Stimulated activated CD4-positive, alpha-beta T cell treated with anti-CD3 and anti-CD28 coated beads, Interleukin-2, amount 100 ng/mL, for 48 hours (primary cell): ENCODE data around the gene PRKN.
"Not testable (repeated sequence)": the region's sequence is repeated elsewhere in the genome, so short reads cannot be mapped to it uniquely, and the experiment has no call there.

Experiments
- DNase-seq, 2 donors: peaks; one replicate each; pipeline ENCODE4 v3.0.0-alpha.2; 2020

PRKN gene

DNA sequence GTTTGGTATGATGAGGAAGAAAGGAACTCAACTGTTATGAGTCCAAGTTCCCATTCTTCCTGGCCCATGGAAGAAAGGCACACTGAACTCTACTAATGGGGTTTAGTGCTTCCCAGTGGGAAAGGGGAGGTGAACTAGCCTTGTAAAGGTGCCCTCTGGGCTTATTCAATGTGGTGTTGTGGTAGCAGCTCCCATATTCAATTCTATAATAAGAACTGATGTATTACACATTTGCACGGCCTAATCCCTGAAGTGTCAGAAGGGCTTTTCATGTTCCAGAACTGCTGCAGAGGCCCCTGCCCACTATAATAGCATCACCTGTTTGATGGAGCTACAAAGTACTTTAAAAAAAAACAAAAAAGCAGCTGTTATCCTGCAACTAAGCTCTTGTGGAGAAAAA is 17.1 kb downstream of the PRKN start:
- no peak for DNase-seq

DNA sequence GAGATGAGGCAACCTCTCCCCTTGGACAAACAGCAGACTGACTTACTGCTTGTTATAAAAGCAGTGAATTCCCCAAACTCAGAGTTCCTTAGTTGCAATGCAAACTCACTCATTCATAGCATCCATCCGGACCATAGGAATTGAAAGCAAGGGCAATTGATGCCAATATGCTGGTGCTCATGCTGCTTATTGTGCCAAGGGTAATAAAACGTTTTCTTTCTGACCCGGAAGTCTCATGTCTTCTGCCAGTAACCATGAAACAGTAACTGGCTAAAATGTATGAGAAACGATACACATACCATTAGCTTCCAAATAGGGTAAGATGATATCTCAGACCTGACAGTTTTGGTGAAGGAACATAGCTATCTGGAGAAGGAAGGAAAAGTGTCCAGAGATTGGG is 18.1 kb downstream of the PRKN start:
- no peak for DNase-seq

DNA sequence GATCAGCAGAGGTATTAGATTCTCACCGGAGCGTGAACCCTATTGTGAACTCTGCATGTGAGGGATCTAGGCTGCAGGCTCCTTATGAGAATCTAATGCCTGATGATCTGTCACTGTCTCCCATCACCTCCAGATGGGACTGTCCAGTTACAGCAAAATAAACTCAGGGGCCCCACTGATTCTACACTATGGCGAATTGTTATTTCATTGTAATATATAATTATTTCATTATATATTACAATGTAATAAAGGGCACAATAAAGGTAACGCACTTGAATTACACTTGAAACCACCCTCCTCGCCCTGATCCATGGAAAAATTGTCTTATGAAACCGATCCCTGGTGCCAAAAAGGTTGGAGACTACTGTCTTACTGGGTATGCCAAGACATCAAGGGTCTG is 18.6 kb downstream of the PRKN start:
- no peak for DNase-seq

DNA sequence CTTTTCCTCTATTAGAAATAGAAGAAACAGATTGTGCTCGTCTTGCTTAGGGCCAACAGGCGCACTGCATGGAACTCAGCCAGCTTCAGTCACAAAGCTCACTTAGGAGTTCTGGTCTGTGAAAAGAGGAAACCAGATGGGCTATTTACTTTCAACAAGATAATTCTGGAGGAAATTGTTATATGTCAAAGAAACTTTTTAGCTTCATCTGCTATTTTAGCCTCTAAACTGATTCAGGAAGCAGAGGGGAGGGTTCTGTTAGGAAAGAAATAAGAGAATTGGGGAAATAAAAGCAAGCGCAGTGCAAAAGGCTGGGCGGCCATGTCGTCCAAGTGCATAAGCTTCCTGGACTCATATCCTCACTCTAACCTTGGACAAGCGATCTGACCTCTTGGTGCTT is 21.3 kb downstream of the PRKN start:
- DNase-seq = no peak

DNA sequence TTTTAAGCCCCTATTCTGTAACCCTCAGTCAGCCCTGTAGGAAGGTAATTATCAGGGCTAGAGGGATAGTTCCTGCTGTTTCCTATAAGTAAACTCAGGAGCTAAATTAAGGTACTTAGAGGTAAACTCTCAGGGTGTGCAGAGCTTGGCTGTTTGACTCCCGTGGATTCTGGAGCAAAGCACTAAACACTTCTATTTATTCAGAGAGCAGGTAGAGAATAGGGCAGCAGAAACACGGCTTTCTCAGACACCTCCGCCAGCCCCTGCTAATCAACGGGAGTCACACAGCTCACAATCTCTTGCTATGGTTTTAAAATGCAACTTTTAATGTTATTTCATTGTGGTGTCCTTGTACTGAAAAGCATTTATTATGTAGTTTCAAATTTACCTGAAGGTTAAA is 21.8 kb downstream of the PRKN start:
- DNase-seq = no peak

DNA sequence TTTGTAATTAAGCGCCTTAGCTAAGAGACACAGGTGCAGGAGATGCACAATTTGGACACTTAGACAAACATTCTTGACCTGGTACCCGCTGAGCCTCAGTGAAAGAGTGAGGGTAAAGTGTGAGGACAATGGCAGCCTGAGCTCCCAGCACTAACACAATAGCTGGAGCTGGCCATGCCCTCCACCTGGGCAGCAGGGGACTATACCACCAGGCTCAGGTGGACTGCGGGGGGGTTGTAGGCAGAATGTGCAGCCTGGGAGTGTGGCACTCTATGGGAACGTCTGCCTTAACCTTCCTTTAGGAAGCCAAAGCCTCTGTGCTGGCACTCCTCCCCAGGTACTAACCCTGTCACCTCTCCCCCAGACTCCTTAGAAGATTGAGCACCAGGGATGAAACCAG is 23.6 kb downstream of the PRKN start:
- DNase-seq = no peak

DNA sequence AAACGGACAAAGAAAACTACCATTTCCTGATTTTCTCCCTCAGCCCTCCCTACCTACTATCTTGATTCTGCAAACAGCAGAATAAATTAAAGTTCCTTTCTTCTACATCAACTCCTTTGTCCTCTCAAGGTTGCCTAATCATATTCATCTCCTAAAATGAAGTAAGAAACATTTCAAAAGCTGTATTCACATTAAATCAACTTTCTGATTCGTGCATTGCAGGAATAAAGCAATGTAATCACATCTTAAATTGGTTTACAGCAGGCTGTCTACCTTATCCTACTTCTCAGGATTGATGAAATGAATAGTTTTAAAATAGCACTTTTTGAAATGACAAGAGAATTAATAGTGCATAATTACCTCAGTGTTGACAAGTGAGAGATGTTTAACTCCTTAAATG is 25.1 kb downstream of the PRKN start:
- DNase-seq = no peak

DNA sequence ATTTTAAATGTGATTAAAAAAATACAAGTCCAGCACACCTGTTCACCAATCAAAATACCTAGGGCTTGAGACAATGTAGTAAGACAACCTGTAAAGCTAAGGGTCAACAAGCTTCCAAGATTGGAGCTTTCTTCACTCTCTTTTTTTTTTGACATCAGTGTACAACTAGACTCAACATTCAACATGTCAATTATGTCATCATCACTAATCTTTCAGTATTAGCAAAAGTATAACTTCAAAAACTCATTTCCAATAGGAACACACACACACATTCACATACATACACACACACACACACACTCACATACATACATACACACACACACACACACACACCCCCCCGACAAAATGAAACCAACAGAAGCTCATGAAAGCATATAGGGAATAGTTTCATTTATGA is 26.0 kb downstream of the PRKN start:
- no peak for DNase-seq

DNA sequence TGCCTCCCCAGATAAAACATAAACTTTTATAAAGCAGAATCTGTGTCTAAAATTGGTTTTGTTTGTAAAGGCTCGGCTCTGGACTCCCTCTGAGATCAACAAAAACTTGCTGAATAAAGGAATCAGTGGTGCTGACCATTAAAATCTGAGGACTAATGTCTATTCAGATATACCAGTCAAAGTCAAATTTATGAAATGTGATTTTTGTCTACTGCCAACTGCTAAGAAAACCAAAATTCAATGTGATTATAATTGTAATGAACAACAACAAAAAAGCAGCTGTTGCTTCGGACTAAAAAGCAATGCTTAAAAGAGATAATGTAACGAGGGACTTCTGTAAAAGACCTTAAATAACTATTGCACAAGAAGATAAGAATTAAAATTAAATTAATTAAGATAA is 26.6 kb downstream of the PRKN start:
- DNase-seq = no peak

DNA sequence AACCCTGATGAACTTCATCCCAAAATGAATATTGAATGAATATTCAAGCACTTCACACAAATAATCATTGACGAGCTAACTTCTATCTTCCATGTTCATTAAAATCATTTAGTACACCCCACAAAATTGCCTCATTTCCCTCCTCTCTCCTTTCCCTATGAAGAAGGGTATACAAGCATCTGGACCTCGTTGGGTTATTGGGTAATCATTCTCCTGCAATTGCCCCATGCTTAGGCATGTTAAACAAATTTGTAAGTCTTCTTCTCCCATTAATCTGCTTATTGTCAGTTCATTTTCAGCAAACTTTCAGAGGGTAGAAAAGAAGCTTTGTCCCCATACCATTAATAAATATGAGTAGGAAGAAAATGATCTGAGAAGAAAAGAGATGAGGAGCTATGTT is 27.6 kb downstream of the PRKN start:
- no peak for DNase-seq

DNA sequence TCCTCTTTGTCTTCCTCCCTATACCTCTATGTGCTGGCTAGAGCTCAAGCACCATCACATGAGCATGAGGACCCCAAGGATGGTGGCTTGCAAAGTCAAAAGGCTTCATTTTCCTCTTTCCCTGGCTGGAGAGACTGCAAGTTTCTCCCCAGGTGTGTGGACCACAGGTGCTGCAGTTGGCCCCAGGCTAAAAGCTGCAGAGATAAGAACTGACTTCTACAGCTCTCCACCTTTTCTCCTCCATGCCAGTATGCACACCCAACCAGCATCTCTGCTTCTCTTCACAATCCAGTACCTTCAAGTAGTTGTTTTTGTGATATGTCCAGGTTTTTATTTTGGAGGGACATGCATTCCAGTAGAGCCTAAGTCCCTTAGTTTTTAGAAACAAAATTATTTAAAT is 29.1 kb downstream of the PRKN start:
- DNase-seq = no peak

DNA sequence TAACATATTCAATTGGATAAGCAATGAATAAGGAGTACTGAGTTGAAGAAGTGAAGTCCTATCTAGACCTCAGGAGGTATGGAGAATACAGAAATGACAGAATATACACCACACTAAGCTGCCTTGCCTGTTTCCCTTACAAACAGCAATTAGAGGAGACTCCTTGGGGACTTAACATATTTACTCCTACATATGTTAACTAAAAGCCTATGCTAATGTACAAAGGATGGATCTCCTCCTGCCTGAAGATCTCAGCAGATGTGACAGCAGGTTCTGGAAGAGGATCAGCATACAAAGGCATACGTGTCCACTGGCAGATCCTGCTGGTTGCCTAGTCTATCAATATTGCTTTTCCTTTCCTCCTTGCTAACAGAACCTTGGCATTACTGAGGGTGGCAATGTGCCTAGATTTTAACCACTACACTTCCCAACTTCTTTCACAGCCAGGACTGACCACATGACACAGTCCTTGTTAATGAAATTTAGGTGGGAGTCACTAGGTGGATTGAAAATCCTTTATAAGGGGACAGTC is 29.6 kb downstream of the PRKN start:
- DNase-seq = no peak

DNA sequence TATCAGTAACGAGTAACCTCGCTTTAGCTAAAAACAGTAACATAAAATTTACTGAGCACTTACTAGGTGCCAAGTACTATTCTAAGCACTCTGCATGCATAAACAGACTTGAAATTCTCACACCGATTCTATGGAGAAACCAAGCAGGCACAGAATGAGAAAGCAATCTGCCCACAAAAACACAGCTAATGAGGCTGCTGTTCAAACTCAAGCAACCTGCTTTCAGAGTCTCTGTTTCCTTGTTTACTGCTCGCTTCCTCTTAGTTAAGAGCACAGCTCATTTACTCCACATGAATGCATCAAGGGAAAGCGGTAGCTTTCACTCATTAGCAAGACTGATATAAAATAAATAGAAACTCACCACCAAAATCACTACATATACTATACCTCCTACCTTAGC is 37.4 kb downstream of the PRKN start:
- no peak for DNase-seq

DNA sequence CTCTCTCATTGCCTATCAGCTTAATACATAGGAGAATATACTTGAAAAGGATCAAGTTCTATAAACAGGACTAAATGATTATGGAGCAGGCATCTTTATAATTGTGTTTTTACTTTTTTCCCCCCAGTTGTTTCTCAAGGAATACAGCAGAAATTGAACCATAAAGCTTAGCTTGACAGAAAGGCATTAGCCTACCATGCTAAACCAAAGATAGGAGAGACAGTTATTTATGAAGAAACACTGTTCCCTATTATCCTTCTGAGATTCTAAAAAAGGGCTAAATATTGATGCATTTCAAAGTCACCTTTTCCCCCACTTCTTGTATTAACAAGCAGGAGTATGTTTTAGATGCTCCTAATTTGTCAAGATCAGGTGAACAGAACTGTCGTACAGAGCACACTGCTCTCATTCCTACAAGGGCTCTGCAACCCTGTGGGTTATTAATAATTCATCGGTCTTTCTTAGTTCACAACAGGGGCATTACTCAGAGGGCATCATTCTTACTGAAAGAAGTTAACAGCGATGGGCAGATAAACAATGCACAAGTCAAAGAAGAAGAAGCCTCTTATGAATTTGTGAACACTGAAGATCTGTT is 38.7 kb downstream of the PRKN start:
- no peak for DNase-seq

DNA sequence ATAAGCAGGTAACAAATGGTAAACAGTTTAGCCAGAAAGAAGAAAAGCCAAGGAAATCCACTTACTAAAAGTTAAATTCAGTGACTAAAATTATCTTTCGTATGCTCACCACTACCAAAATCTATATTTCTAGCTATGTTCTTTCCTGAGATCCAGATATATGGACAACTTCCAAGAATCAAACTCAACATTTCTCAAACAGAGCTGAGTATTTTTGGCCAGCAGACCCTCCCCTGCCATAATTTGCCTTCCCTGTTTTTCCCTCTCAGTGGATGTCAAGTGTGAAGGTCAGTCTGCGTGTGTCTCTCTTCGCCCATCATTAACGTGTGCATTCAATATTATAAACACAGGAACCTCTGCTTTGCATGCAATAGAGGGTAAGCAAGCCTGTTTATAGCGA is 42.0 kb downstream of the PRKN start:
- DNase-seq = no peak

DNA sequence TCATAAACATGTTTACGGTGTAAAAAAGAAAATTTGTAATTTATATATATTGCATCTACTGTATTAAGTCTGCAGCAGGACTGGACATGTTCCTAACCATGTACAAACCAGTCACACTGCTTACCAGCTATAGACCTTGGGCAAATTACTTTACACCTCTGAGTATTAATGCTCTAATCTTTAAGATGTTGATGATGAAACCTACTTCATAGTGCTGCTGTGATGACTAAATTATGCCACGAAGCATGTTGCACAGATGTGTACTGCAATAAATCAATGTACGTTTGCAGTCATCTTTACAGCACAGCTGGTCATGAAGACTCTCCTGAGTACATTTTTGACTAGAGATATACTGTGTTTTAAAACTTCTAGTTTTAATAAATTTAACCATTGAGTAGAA is 42.6 kb downstream of the PRKN start:
- no peak for DNase-seq

DNA sequence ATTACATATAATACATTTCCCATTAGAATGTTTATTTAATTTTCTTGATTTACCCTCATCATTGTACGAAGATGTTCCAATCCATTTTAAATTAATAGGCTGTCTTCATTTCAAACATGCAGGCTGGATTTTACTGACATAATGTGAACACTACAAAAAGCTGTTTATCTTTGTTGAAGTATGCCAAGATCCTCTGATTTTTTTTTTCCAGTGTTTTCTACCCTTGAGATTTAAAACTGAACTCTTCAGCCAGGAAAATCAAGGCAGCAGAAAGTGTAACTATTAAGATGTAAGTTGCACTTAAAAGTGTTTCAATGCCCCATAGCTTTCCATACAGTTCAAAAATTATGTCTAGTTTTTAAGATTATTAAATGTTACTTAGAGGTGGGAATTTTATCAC is 43.5 kb downstream of the PRKN start:
- DNase-seq = no peak

DNA sequence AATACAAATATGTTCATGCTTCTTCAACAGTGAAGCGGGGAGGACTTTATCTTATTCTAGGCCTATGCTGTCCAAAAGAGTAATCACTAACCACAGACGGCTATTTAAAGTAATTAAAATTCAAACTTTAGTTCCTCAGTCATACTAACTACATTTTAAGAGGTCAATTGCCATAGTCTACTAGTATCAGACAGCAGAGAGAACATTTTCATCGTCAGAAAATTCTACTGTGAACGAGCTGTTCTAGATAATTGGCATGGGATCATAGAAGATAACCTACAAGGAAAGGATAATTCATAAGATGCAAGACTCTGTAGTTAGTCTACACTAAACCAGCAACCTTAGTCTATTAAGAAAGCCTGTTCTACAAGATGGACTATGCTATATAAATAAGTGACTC is 44.4 kb downstream of the PRKN start:
- DNase-seq = no peak

DNA sequence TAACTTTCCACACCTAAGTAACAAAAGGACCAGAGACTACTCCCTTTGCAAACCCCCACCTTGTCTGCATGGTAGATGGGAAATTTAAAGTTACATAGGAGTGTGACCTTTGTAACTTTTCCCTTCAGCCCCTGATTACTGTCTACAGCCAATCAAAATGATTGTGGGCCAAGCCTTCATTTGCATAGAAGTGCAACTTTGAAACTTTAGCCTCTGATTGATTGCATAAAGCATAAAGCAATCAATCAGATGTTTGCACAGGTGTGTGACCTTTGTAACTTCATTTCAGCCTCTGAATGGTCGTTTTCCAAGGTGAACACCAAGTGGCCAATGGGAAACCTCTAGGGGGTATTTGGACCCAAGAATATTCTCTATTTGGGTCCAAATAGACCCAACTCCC is 46.1 kb downstream of the PRKN start:
- DNase-seq = no peak

DNA sequence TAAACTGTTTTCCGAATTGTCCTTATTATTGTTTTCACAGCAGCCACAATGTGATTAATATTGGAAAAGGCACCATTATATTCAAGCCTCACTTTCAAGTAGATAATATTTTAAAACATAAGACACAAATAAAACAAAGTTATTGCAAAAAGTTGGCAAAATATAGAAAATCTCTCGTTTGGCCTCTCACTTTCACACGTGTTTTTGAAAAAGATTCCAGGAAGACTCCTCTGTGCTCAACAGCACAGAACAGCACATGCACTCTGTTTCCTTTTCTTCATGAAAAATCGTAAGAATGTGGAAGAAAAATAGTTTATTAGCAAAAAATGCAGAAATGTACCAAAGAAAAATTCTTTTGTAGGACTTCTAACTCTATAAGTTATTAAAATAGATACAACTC is 46.7 kb downstream of the PRKN start:
- DNase-seq = no peak

DNA sequence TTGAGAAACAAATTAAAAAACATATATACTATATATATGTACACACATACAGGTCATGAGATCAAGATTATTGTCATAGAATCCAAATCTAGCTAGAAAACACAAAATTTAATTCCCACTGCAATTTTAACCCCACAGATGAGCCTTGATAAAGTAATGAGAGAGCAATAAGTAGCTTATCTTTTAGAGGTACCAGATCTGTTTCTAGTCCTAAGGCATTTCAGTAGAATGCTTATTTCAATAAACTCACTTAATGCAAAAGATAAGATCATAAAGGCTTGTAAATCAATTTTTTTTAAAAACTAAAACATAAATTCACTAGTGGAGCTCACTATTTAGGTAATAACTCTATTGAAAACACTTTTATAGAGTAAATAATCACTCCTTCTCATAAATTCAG is 47.2 kb downstream of the PRKN start:
- DNase-seq = no peak

DNA sequence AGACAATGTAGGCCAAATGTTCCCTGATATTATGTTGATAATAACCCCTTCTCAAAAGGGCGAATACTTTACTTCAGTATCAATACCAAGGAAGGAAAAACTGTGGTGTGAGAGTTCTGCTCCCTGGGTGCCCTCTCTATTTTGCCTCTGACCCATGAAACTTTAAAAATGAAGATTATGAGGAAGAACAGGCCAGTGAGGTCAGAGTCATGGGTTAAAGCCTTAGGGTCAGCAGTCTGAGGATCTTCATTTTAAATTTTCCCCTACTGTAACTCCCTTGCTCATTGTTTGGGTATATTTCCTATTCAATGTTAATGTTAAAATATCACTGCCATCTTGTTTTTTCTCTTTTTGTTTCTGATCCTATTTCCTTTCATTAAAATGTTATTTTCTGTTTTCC is 47.9 kb downstream of the PRKN start:
- DNase-seq = no peak

DNA sequence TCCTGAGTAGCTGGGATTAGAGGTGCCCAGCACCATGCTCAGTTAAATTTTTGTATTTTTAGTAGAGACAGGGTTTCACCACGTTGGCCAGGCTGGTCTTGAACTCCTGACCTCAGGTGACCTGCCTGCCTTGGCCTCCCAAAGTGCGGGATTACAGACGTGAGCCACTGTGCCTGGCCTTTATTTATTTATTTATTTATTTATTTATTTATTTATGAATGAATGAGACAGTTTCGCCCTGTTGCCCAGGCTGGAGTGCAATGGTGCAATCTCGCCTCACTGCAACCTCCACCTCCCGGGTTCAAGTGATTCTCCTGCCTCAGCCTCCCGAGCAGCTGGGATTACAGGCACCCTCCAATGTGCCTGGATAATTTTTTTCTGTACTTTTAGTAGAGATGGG is 48.7 kb downstream of the PRKN start:
- DNase-seq = not testable (repeated sequence)

DNA sequence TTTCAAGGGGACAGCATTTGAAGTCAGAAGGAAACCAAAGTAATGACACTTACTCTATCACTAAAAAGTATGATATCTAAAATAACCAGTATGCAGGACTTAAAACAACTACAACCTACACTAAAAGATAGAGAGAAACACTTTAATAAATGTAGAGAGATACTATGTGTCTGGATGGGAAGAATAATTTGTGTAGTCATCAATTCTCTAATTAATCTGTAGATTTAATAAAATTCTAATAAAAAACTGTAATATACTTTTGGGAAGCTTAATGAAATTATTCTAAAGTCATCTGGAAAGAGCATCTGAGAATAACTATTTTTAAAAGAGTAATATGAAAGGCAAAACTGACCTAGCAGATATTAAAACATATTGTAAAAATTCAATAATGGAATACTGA is 52.1 kb downstream of the PRKN start:
- DNase-seq = no peak

DNA sequence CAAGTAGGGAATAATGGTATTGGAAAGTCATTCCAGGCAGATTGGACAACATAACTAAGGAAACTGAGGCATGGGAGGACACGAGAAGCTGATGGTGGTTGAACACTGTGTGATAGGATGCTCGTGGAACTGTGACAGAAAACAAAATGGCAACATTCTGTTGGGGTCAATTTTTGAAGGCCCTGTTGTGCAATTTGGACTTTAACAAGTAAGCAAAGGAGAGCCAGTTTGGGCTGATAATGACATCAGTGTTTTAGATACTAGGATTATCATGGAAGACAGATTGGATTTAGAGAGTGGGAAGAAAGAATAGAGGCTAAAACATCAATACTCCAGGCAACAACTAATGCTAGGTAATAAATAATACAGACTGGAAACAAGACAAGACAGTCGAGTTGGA is 53.1 kb downstream of the PRKN start:
- no peak for DNase-seq
